HG02870 (cell line): ENCODE data around the gene SPTLC3.

Experiments
- ATAC-seq: cut with Tn5 transposase; IDR thresholded peaks from one replicate; pipeline ENCODE4 v1.9.1; 2021; ENCODE audit warnings: mild to moderate bottlenecking, moderate library complexity; ENCODE audit not compliant: unreplicated experiment

The SPTLC3 gene

GRCh38 chr20:12984069-12984765, 24.6 kb upstream of the SPTLC3 start:
- ATAC-seq = no peak

GRCh38 chr20:12984863-12985262, 23.9 kb upstream of the SPTLC3 start:
- no peak for ATAC-seq

DNA sequence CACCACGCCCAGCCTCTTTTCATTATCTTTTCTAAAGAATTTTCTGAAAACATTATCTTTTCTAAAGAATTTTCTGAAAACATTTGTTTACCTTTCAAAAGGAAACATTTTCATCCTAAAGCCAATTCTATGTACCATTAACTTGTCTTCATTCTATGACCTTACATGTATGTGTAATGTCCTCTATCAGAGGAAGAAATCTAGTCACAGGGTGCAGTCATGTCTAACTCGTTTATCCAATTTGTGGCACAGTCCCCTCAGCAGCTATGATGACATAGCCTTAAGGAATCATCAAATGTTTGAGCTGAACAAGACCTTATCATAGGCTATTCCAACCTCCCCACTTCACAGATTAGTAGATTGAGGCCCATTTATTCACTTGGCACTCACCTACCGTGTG, 21.5 kb upstream of the SPTLC3 start:
- no peak for ATAC-seq

DNA sequence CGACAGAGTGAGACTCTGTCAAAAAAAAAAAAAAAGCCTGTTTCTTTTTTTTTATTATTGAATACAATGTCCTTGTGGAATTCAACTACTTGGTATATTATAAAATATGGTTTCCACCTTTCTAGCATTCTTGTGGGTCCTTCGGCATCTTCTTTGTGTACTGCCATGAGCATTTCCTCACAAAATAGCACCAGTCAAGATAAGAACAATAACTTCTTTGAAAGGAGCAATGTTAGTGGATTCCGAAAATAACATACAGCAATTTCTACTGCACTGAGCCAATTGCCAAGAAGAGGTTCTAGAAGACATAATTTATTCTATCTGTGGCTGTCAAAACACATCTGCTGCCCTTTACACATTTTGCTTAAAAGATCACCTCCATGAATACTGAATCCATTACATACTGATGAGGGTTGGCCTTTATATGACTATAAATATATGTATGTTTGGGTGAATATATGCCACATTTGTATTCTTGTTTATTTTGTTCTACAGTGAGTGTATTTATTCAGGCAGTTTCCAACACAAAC, 19.1 kb upstream of the SPTLC3 start:
- no peak for ATAC-seq

DNA sequence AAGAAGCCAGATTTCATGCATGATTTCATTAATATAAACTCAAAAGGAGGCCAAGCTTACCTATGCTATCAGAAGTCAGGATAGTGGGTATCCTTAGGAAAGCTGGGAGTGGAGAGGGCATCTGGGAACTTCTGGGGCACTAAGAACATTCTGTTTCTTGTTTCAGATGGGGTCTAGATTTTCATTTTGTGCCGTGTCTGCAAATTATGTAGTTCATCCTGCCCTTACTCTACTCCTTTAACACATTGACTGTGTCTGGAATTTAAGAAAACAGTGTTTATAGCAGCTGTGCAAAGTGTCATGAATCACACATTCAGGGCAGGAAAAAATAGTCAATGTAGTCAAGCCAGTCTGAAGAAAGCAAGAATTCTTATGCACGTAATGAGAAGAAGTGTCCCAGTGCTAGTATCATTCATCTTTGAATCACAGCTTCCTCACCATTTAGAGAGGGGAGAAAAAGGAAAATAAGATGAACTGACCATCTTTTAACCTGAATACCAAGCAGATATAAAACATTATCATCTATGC, 11.6 kb upstream of the SPTLC3 start:
- ATAC-seq = no peak

DNA sequence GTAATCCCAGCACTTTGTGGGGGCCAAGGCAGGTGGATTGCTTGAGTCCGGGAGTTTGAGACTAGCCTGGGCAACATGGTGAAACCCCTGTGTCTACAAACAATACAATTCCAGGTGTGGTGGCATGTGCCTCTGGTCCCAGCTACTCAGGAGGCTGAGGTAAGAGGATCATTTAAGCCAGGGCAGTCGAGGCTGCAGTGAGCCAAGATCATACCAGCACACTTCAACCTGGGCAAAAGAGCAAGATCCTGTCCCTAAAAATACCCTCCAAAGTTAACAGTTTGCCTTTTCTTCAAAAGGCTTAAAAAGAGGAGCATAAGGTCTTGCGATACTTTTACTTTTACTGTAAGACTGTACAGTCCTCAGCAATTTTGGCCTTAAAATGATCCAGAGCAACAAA, 10.7 kb upstream of the SPTLC3 start:
- no peak for ATAC-seq

- no peak for ATAC-seq
These were observed 9.6 kb upstream of the SPTLC3 start for GRCh38 chr20:12999201-12999600.

DNA sequence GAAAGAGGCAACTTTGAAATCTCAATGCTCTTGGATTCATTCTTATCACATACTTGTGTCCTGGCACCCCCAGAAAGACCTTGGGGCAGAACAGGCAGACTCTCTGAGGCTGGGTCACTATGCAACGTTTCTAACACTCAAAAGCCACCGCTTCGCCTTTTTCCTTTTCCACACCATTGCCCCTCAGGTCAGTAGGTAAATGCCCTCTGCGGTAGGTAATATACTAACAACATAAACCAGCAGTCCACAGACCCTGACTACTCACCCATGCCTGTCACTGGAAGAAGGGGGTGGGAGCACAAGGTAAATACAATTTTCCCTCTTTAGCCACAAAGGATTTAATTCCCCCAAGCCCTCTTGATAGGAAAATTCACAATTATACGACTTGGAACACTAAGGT, 6.5 kb upstream of the SPTLC3 start:
- no peak for ATAC-seq

GRCh38 chr20:13006825-13007224, 1.9 kb upstream of the SPTLC3 start:
- no peak for ATAC-seq

DNA sequence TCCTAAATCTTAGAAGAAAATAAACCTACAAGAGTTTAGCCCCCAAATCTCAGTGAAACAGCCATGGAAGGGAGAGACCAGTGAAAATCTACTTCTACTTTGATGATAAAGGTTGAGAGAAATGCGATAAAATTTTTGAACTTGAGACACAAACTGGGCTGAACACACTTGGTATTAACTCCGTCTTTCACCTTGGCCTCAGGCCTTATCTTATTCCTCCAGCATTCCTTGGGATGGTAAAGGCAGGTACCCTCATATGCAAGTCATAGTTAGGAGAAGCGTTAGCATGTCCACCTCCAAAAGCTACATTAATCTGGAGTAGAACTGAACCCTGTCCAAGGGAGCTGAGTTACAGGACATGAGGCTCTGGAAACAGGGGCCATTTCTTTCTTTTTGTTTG, 1.2 kb upstream of the SPTLC3 start:
- no peak for ATAC-seq

DNA sequence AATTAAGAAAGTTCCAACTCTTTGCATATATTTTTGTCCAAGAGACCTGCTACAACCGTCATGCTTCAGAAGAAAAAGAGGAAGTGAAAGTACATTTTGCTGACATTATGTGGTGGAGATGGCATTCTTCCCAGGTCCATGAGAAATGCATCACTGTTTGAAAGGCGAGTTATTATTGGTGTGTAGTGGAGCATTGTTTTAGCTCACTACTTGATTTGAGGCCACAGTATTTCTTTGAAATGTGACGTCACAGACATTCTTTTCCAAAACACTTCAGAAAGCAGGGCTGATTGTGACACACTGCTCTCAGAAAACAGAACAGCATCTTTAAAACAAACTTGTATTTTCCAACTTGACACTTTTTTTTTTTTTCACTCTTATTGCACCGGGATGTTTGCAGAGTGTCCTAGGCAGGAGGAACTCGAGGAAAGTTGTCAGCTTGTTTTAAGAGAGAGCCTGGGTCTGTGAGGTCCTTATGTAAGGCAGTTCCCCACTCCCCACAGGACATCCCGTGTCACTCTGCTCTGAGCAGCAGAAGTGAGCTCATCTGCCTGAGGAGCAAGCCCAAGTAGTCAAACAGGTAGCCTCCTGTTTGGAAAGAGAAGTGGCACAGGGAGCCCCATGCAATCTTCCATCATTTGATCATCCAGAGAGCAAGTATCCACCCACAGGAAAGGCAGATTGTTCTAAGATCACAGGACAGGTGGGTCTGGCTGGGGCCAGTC, 1.1 kb downstream of the SPTLC3 start:
- ATAC-seq = peak; percentile 95

- ATAC-seq = no peak
These were observed 4.1 kb downstream of the SPTLC3 start for GRCh38 chr20:13012886-13013285.

DNA sequence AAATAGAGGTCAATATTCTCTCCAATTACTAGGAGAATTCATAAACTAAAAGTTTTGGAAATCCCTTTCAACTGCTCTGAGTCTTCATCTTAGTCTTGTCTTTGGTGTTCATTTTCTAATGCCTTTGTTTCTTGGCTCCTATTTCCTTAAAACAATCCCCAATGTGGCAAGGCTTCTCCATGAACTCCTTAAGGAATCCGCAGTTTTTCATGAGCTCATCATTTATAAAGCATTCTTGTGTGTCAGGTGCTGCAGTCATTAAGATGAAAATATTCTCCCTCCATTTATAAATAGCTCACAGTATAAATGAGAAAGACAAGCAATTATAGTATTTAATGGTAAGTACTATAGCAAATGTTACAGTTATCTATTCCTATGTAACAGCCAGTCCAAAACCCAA, 4.6 kb downstream of the SPTLC3 start:
- ATAC-seq = no peak

DNA sequence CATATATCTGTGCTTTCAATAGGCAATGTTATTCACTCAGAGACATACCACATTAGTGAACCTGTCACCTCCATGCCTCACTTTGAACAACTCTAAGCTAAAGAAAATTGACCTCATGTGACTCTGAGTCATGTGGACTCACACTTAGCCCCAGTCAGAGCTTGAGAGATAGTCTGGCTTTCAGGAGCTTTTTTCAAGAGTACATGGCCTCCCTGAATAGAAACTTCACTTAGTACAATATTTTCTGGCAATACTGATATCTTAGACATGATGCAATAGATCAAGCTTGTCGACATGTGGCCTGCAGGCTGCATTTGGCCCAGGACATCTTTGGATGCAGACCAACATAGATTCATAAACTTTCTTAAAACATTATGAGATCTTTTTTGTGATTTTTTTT, 8.5 kb downstream of the SPTLC3 start:
- ATAC-seq = no peak

DNA sequence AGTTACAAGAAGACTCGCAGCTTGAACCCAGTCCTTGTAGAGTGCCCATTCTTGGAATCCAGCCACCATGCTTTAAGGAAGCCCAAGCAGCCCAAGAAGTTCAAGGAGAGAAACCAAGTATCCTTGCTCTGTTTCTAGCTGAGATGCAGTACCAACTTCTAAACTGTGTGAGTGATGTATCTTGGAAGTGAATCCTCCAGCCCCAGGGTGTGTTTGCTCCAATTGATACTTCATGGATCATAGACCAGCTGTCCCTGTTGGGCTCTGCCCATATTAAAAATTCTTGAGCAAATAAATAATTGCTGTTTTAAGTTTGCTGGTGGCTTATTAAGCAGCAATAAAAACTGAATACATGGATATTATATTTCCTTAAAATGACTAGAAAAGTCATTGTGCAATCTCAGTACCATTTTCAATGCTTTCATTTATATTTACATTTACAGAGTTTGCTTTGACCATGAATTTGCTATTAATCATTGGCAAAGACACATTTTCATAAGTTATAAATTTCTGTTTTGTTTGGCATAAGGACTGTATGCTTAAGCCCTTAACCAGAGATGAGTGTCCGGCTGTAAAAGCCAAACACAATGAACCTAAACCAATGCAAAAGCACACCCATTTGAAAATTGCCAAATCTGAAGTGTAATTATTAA, 9.2 kb downstream of the SPTLC3 start:
- ATAC-seq = no peak

DNA sequence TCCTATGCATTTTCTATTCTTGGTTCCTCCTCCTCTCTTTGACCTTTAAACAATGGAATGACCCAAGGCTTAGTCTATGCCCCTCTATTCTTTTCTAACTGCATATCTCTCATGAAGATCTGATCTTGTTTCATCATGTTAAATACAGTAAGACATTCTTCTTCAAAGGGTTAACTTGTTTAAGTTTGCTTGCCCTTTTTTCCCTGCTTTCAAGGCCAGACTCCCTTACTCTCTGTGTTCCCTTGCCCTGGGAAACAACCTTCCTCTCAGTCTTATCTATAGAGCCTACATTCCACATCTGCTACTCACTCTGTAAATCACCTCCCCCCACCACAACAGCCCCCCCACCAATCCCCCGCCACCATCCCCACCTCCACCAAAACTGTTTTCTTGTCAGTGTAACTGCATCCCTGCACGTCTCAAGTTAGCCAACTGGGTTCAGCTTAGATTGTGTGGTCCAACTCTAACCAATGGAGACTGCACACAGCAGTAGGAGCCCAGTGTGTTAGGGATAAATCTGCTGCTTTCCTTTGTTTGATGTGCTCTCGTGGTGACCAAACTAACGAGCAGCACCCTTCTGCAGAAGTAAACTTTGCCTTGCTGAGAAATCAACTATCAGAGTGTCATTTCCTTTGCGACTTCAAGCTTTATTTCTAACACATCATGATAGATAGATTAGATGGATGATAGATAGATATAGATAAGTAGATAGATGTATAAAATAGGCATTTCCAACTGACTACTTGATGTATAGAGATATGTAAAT, 12.6 kb downstream of the SPTLC3 start:
- no peak for ATAC-seq

GRCh38 chr20:13022401-13023155, 13.8 kb downstream of the SPTLC3 start:
- no peak for ATAC-seq

GRCh38 chr20:13024596-13024995, 15.8 kb downstream of the SPTLC3 start:
- no peak for ATAC-seq

DNA sequence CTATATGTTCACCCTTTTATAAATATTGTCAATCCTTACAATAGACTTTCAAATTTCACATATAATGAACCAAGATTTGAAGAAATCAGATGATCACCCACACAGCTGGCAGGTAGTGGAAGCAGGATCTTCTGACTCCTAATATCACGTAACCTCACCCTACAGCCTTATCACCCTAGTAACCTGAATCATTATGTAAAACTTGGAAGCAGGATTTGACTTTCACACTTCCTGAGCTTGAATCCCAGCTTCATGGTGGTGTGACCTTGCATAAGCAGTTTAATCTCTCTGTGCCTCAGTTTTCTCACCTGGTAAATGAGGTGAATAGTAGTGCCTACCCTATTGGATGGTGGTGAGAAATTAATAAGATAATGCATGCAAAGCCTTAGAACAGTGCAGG, 16.4 kb downstream of the SPTLC3 start:
- no peak for ATAC-seq

GRCh38 chr20:13028001-13028400, 19.2 kb downstream of the SPTLC3 start:
- no peak for ATAC-seq
